GM12878 (cell line): Measurements from ENCODE around the gene RIMBP2. TPM values are rescaled to one million over a fixed set of nuclear protein-coding genes. Genes with fewer than 3 reads are reported as not detected.

ENCODE experiments used
- ATAC-seq: fragments of 200-7000 bp; cut with Tn5 transposase; 3 replicates; pipeline ENCODE4 v1.9.1; 2020; ENCODE audit warnings: mild to moderate bottlenecking, moderate library complexity
- BruUV-seq: library from RNA; stranded (reverse); fragments of 400-500 nt; replicated peaks from 2 replicates; lab custom pipeline; 2021; lab: Mats Ljungman, UMichigan
- CTCF ChIA-PET: fragments of 300-600 bp; sonication (Branson Sonifier 250); formaldehyde crosslinking; extraction: SDS; loops from one replicate; lab custom pipeline; 2021; ENCODE audit warnings: inconsistent platforms; lab: Yijun Ruan, JAX
- POLR2A ChIA-PET: fragments of 350-600 bp; formaldehyde crosslinking; extraction: SDS; loops from one replicate; lab custom pipeline; 2021; ENCODE audit warnings: inconsistent platforms; lab: Charles Lee
- RAD21 ChIA-PET: fragments of 300-600 bp; sonication (Branson Sonifier 250); formaldehyde crosslinking; loops from one replicate; lab custom pipeline; 2023; ENCODE audit warnings: antibody characterized with exemption; ENCODE audit not compliant: unreplicated experiment; lab: Charles Lee
- SMC1A ChIA-PET: fragments of 300-600 bp; sonication (Branson Sonifier 250); formaldehyde crosslinking; loops from one replicate; lab custom pipeline; 2023; ENCODE audit not compliant: unreplicated experiment, uncharacterized antibody; lab: Charles Lee
- DNase-seq: peaks from one replicate; pipeline ENCODE4 v3.0.0-alpha.2; 2011; ENCODE audit warnings: low read depth, low spot score
- FAIRE-seq: peaks from 3 replicates; lab custom pipeline; 2011; peaks lifted over from hg19 to GRCh38; lab: Jason Lieb, UNC
- H2AFZ ChIP-seq: 2 replicates; pipeline ENCODE4 v1.6.0; 2011; ENCODE audit warnings: low read depth, low read length, control low read depth; ENCODE audit not compliant: control insufficient read depth
- H3K27ac ChIP-seq: 2 replicates; pipeline ENCODE4 v1.5.1; 2011; ENCODE audit warnings: control low read depth; ENCODE audit not compliant: control insufficient read depth, insufficient read depth
- H3K27me3 ChIP-seq, 2 experiments: replicated peaks in 1 of 2; 2 replicates each; pipeline versions ENCODE4 v1.6.0 to v1.6.1; 2011; ENCODE audit warnings: low read length in 1 of 2; ENCODE audit not compliant: control insufficient read depth in 2 of 2, insufficient read depth in 2 of 2
- H3K36me3 ChIP-seq, 2 experiments: 2 replicates each; pipeline ENCODE4 v1.5.1; 2011; ENCODE audit warnings: low read length in 1 of 2; ENCODE audit not compliant: control insufficient read depth in 2 of 2, insufficient read depth in 2 of 2
- H3K4me1 ChIP-seq: 2 replicates; pipeline ENCODE4 v1.6.1; 2011; ENCODE audit warnings: mild to moderate bottlenecking, low read length, moderate library complexity, mixed read lengths; ENCODE audit not compliant: control insufficient read depth, insufficient read depth
- H3K4me2 ChIP-seq: 2 replicates; pipeline ENCODE4 v1.6.0; 2011; ENCODE audit warnings: control low read depth; ENCODE audit not compliant: control insufficient read depth, insufficient read depth
- H3K4me3 ChIP-seq: fragments of 200-600 bp; sonication (generic); 2 replicates; pipeline ENCODE4 v1.5.1; 2016
- H3K79me2 ChIP-seq: 2 replicates; pipeline ENCODE4 v1.6.0; 2011; ENCODE audit warnings: low read length; ENCODE audit not compliant: control insufficient read depth, insufficient read depth
- H3K9ac ChIP-seq: 2 replicates; pipeline ENCODE4 v1.8.0; 2011; ENCODE audit warnings: low read length, control low read depth, mixed read lengths; ENCODE audit not compliant: control insufficient read depth, insufficient read depth
- H3K9me3 ChIP-seq: replicated peaks from 3 replicates; pipeline ENCODE4 v1.5.1; 2011; ENCODE audit warnings: mild to moderate bottlenecking, low read length; ENCODE audit not compliant: control insufficient read depth, insufficient read depth
- H4K20me1 ChIP-seq: 2 replicates; pipeline ENCODE4 v1.6.0; 2011; ENCODE audit not compliant: control insufficient read depth, insufficient read depth
- CEBPB ChIP-seq, 2 experiments: fragments of 150-350 bp in 1 of 2; IDR thresholded peaks; 2 replicates each; pipeline ENCODE4 v1.6.1; 2012 to 2014; ENCODE audit warnings: low read depth in 2 of 2, low read length in 2 of 2, borderline replicate concordance in 1 of 2, inconsistent platforms in 1 of 2
- CHD2 ChIP-seq: IDR thresholded peaks from 2 replicates; pipeline ENCODE4 v1.6.1; 2011; ENCODE audit warnings: low read depth, low read length, improper control_type of control experiment, borderline replicate concordance
- CREB1 ChIP-seq: IDR thresholded peaks from 2 replicates; pipeline ENCODE4 v1.6.1; 2012; ENCODE audit warnings: low read depth, mild to moderate bottlenecking, inconsistent platforms
- CREM ChIP-seq: IDR thresholded peaks from 2 replicates; pipeline ENCODE4 v1.6.1; 2014; ENCODE audit warnings: antibody characterized with exemption, low read depth
- FOXM1 ChIP-seq: IDR thresholded peaks from 2 replicates; pipeline ENCODE4 v1.6.1; 2012; ENCODE audit warnings: low read depth, mild to moderate bottlenecking, inconsistent platforms, low read length, moderate library complexity
- KLF5 ChIP-seq: fragments of 450-650 bp; IDR thresholded peaks from 2 replicates; pipeline ENCODE4 v1.6.1; 2014; ENCODE audit warnings: mild to moderate bottlenecking; ENCODE audit not compliant: partially characterized antibody
- POLR2AphosphoS5 ChIP-seq: IDR thresholded peaks from 2 replicates; pipeline ENCODE4 v1.6.1; 2011; ENCODE audit warnings: mild to moderate bottlenecking, low read length, inconsistent platforms
- REST ChIP-seq: IDR thresholded peaks from 2 replicates; pipeline ENCODE4 v1.6.1; 2012; ENCODE audit warnings: mild to moderate bottlenecking, low read depth, low read length
- SPI1 ChIP-seq: IDR thresholded peaks from 2 replicates; pipeline ENCODE4 v1.6.1; 2011; ENCODE audit warnings: low read depth, mild to moderate bottlenecking, low read length, moderate library complexity, borderline replicate concordance; ENCODE audit not compliant: insufficient read depth
- TBL1XR1 ChIP-seq: IDR thresholded peaks from 2 replicates; pipeline ENCODE4 v1.6.1; 2012; ENCODE audit warnings: low read depth, low read length, improper control_type of control experiment
- ZBTB40 ChIP-seq: fragments of 450-650 bp; IDR thresholded peaks from 2 replicates; pipeline ENCODE4 v1.6.1; 2016; ENCODE audit warnings: mild to moderate bottlenecking, moderate library complexity, borderline replicate concordance
- WGBS: methylation state at CpG from one replicate; pipeline ENCODE4 v1.1.6; 2016; ENCODE audit warnings: low lambda C conversion rate; ENCODE audit not compliant: insufficient replicate concordance, insufficient coverage; ENCODE audit errors: missing lambda C conversion rate; 5-methylcytosine and 5-hydroxymethylcytosine counted together
- in situ Hi-C: fragments of 300-500 bp; cut with MboI; formaldehyde crosslinking; loops from 9 replicates; pipeline ENCODE4 v1.14.3; 2018; ENCODE audit warnings: mixed read lengths
- intact Hi-C: fragments of 100-400 bp; cut with micrococcal nuclease; formaldehyde crosslinking; loops from one replicate; pipeline ENCODE4 v1.14.2; 2022; ENCODE audit not compliant: unreplicated experiment
- polyA plus RNA-seq, 11 experiments: library from polyadenylated mRNA; depleted of rRNA in 4 of 11; unstranded in 6 of 11; stranded (reverse) in 5 of 11; fragments of >200 nt; fragmentation: Nextera tagmentation in 4 of 11; fragmentation: Illumina TruSeq in 1 of 11; extraction: Ambion mirVana in 4 of 11; extraction: Trizol in 1 of 11; gene quantifications; 1 replicate in 1 of 11; 2 replicates in 10 of 11; pipeline versions ENCODE4 v1.2.1 to v1.2.3, GENCODE V29; 2011 to 2016; ENCODE audit warnings: inconsistent platforms in 2 of 11, missing spikeins in 2 of 11, low read depth in 1 of 11
- total RNA-seq, 4 experiments: library from RNA; depleted of rRNA in 3 of 4; stranded (reverse); fragments of >200 nt in 3 of 4; fragmentation: Illumina TruSeq in 1 of 4; extraction: Trizol in 1 of 4; gene quantifications; 2 replicates each; pipeline versions ENCODE4 v1.2.1 to v1.2.3, GENCODE V29; 2013 to 2021
- TF ChIP-seq, protein P1 (sequence below): IDR thresholded peaks from 2 replicates; pipeline ENCODE4 v1.6.1; 2012; ENCODE audit warnings: low read depth, low read length, improper control_type of control experiment
- TF ChIP-seq, protein P2 (sequence below): fragments of 150-350 bp; IDR thresholded peaks from 2 replicates; pipeline ENCODE4 v1.6.1; 2016; ENCODE audit warnings: low read depth, low read length

RIMBP2 gene
- total and polyA plus RNA-seq, 10 of the 15 experiments (the other 5 are each of a cell fraction or from before 2014, with no cell fraction given): 0.04 to 2.9 (median 0.07) TPM; not detected in 1

DNA sequence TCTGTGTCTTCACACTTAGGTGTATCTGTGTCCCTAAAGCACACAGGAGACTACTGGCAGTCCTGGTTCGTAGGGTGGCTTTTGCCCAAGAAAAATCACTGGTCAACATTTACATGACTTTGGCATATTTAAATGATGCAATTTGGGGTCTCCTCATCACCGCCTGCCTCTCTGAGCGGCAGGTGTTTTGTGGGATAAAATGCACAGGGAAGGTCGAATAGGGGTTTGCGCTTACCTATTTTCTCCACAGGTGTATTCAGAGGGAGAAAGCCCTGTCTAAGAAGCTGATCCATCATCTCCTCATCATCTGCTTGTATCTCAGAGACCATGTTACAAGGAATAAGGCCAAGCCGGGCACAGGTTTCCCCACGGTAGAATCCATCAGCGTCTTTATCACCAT, 303.7 kb downstream of the RIMBP2 start:
- Histone ChIP-seq H3K4me3 (no peak overlapping the region), H3K27ac (no peak overlapping the region), H4K20me1 (no peaks in the 10 kb centered on the region), H3K9ac (no peak overlapping the region), H3K4me1 (no peaks in the 10 kb centered on the region), H3K79me2 (no peaks in the 10 kb centered on the region), H3K27me3 (no peaks in the 10 kb centered on the region), H3K9me3 (no peaks in the 10 kb centered on the region), H2AFZ (no peak overlapping the region), H3K4me2 (no peak overlapping the region), H3K36me3 (no peaks in the 10 kb centered on the region)
- POLR2A ChIA-PET: no interaction called here
- CTCF ChIA-PET: no interaction called here
- BruUV-seq: no TSS peak
- SMC1A ChIA-PET: no interaction called here
- WGBS: 61% methylated on average over 8 of the region's 8 CpGs
- FAIRE-seq (no peak), DNase-seq (no peak), ATAC-seq (no peak)
- RAD21 ChIA-PET: no interaction called here
- intact Hi-C loops: no loop called here
- in situ Hi-C loops: no loop called here
- TF ChIP-seq, protein P1, sequence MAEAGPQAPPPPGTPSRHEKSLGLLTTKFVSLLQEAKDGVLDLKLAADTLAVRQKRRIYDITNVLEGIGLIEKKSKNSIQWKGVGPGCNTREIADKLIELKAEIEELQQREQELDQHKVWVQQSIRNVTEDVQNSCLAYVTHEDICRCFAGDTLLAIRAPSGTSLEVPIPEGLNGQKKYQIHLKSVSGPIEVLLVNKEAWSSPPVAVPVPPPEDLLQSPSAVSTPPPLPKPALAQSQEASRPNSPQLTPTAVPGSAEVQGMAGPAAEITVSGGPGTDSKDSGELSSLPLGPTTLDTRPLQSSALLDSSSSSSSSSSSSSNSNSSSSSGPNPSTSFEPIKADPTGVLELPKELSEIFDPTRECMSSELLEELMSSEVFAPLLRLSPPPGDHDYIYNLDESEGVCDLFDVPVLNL: no peak
- TF ChIP-seq ZBTB40: no peak
- TF ChIP-seq, protein P2, sequence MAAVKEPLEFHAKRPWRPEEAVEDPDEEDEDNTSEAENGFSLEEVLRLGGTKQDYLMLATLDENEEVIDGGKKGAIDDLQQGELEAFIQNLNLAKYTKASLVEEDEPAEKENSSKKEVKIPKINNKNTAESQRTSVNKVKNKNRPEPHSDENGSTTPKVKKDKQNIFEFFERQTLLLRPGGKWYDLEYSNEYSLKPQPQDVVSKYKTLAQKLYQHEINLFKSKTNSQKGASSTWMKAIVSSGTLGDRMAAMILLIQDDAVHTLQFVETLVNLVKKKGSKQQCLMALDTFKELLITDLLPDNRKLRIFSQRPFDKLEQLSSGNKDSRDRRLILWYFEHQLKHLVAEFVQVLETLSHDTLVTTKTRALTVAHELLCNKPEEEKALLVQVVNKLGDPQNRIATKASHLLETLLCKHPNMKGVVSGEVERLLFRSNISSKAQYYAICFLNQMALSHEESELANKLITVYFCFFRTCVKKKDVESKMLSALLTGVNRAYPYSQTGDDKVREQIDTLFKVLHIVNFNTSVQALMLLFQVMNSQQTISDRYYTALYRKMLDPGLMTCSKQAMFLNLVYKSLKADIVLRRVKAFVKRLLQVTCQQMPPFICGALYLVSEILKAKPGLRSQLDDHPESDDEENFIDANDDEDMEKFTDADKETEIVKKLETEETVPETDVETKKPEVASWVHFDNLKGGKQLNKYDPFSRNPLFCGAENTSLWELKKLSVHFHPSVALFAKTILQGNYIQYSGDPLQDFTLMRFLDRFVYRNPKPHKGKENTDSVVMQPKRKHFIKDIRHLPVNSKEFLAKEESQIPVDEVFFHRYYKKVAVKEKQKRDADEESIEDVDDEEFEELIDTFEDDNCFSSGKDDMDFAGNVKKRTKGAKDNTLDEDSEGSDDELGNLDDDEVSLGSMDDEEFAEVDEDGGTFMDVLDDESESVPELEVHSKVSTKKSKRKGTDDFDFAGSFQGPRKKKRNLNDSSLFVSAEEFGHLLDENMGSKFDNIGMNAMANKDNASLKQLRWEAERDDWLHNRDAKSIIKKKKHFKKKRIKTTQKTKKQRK: no peak
- TF ChIP-seq REST: no peak
- no peak for TF ChIP-seq CREB1
- no peak for TF ChIP-seq SPI1
- TF ChIP-seq CREM: no peak
- TF ChIP-seq POLR2AphosphoS5: no peak
- TF ChIP-seq CHD2: no peak
- no peak for TF ChIP-seq FOXM1
- no peak for TF ChIP-seq CEBPB (IDR thresholded peaks at IDR 0.05; ENCODE audit: borderline replicate concordance in 1 of 2, low read depth in 2 of 2, low read length in 2 of 2)
- no peak for TF ChIP-seq KLF5
- no peak for TF ChIP-seq TBL1XR1
